Measurements from ENCODE around the gene SOCS4.

GRCh38 chr14:55092341-55092740 is 65.3 kb downstream of the SOCS4 start:
- TF ChIP-seq CTCF (IDR thresholded peaks at IDR 0.05) (no peak), POLR2A (IDR thresholded peaks at IDR 0.05) (no peak)

Measured in adrenal gland (tissue), 5 donors.